GM12878 (cell line): ENCODE measurements around the gene PAEP. TPM values are rescaled to one million over a fixed set of nuclear protein-coding genes. Genes with fewer than 3 reads are reported as not detected.

Experiments
- ATAC-seq: fragments of 200-7000 bp; cut with Tn5 transposase; 3 replicates; pipeline ENCODE4 v1.9.1; 2020; ENCODE audit warnings: mild to moderate bottlenecking, moderate library complexity
- BruUV-seq: library from RNA; stranded (reverse); fragments of 400-500 nt; replicated peaks from 2 replicates; lab custom pipeline; 2021; lab: Mats Ljungman, UMichigan
- CTCF ChIA-PET: fragments of 300-600 bp; sonication (Branson Sonifier 250); formaldehyde crosslinking; extraction: SDS; loops from one replicate; lab custom pipeline; 2021; ENCODE audit warnings: inconsistent platforms; lab: Yijun Ruan, JAX
- POLR2A ChIA-PET: fragments of 350-600 bp; formaldehyde crosslinking; extraction: SDS; loops from one replicate; lab custom pipeline; 2021; ENCODE audit warnings: inconsistent platforms; lab: Charles Lee
- RAD21 ChIA-PET: fragments of 300-600 bp; sonication (Branson Sonifier 250); formaldehyde crosslinking; loops from one replicate; lab custom pipeline; 2023; ENCODE audit warnings: antibody characterized with exemption; ENCODE audit not compliant: unreplicated experiment; lab: Charles Lee
- SMC1A ChIA-PET: fragments of 300-600 bp; sonication (Branson Sonifier 250); formaldehyde crosslinking; loops from one replicate; lab custom pipeline; 2023; ENCODE audit not compliant: unreplicated experiment, uncharacterized antibody; lab: Charles Lee
- DNase-seq: peaks from one replicate; pipeline ENCODE4 v3.0.0-alpha.2; 2011; ENCODE audit warnings: low read depth, low spot score
- FAIRE-seq: peaks from 3 replicates; lab custom pipeline; 2011; peaks lifted over from hg19 to GRCh38; lab: Jason Lieb, UNC
- H2AFZ ChIP-seq: 2 replicates; pipeline ENCODE4 v1.6.0; 2011; ENCODE audit warnings: low read depth, low read length, control low read depth; ENCODE audit not compliant: control insufficient read depth
- H3K27ac ChIP-seq: 2 replicates; pipeline ENCODE4 v1.5.1; 2011; ENCODE audit warnings: control low read depth; ENCODE audit not compliant: control insufficient read depth, insufficient read depth
- H3K27me3 ChIP-seq, 2 experiments: replicated peaks in 1 of 2; 2 replicates each; pipeline versions ENCODE4 v1.6.0 to v1.6.1; 2011; ENCODE audit warnings: low read length in 1 of 2; ENCODE audit not compliant: control insufficient read depth in 2 of 2, insufficient read depth in 2 of 2
- H3K36me3 ChIP-seq, 2 experiments: 2 replicates each; pipeline ENCODE4 v1.5.1; 2011; ENCODE audit warnings: low read length in 1 of 2; ENCODE audit not compliant: control insufficient read depth in 2 of 2, insufficient read depth in 2 of 2
- H3K4me1 ChIP-seq: 2 replicates; pipeline ENCODE4 v1.6.1; 2011; ENCODE audit warnings: mild to moderate bottlenecking, low read length, moderate library complexity, mixed read lengths; ENCODE audit not compliant: control insufficient read depth, insufficient read depth
- H3K4me2 ChIP-seq: 2 replicates; pipeline ENCODE4 v1.6.0; 2011; ENCODE audit warnings: control low read depth; ENCODE audit not compliant: control insufficient read depth, insufficient read depth
- H3K4me3 ChIP-seq: fragments of 200-600 bp; sonication (generic); 2 replicates; pipeline ENCODE4 v1.5.1; 2016
- H3K79me2 ChIP-seq: 2 replicates; pipeline ENCODE4 v1.6.0; 2011; ENCODE audit warnings: low read length; ENCODE audit not compliant: control insufficient read depth, insufficient read depth
- H3K9ac ChIP-seq: 2 replicates; pipeline ENCODE4 v1.8.0; 2011; ENCODE audit warnings: low read length, control low read depth, mixed read lengths; ENCODE audit not compliant: control insufficient read depth, insufficient read depth
- H3K9me3 ChIP-seq: replicated peaks from 3 replicates; pipeline ENCODE4 v1.5.1; 2011; ENCODE audit warnings: mild to moderate bottlenecking, low read length; ENCODE audit not compliant: control insufficient read depth, insufficient read depth
- H4K20me1 ChIP-seq: 2 replicates; pipeline ENCODE4 v1.6.0; 2011; ENCODE audit not compliant: control insufficient read depth, insufficient read depth
- BHLHE40 ChIP-seq, 2 experiments: fragments of 450-650 bp in 1 of 2; IDR thresholded peaks; 2 replicates each; pipeline ENCODE4 v1.6.1; 2011 to 2017; ENCODE audit warnings: low read depth in 2 of 2, borderline replicate concordance in 1 of 2, improper control_type of control experiment in 1 of 2, low read length in 1 of 2, mild to moderate bottlenecking in 1 of 2
- CHD2 ChIP-seq: IDR thresholded peaks from 2 replicates; pipeline ENCODE4 v1.6.1; 2011; ENCODE audit warnings: low read depth, low read length, improper control_type of control experiment, borderline replicate concordance
- CHD4 ChIP-seq: fragments of 200-600 bp; sonication (generic); IDR thresholded peaks from 2 replicates; pipeline ENCODE4 v1.6.1; 2016; ENCODE audit warnings: mild to moderate bottlenecking
- EED ChIP-seq: sonication (generic); IDR thresholded peaks from 2 replicates; pipeline ENCODE4 v1.6.1; 2016; ENCODE audit warnings: antibody characterized with exemption, low read depth
- IKZF1 ChIP-seq: fragments of 450-650 bp; conservative IDR thresholded peaks from 2 replicates; pipeline ENCODE4 v1.6.1; 2017; ENCODE audit warnings: antibody characterized with exemption, mild to moderate bottlenecking
- IRF4 ChIP-seq: IDR thresholded peaks from 2 replicates; pipeline ENCODE4 v1.6.1; 2011; ENCODE audit warnings: low read depth, low read length
- MLLT1 ChIP-seq: fragments of 450-650 bp; IDR thresholded peaks from 2 replicates; pipeline ENCODE4 v1.6.1; 2016; ENCODE audit warnings: mild to moderate bottlenecking
- NFIC ChIP-seq: IDR thresholded peaks from 2 replicates; pipeline ENCODE4 v1.6.1; 2012; ENCODE audit warnings: low read depth, mild to moderate bottlenecking, inconsistent platforms, low read length, moderate library complexity
- NR2F1 ChIP-seq: fragments of 450-650 bp; conservative IDR thresholded peaks from 2 replicates; pipeline ENCODE4 v1.6.1; 2017; ENCODE audit warnings: mild to moderate bottlenecking
- RAD21 ChIP-seq: IDR thresholded peaks from 2 replicates; pipeline ENCODE4 v1.6.1; 2011; ENCODE audit warnings: mild to moderate bottlenecking, low read depth, low read length, moderate library complexity; ENCODE audit not compliant: insufficient read depth
- RBBP5 ChIP-seq: fragments of 200-600 bp; sonication (generic); conservative IDR thresholded peaks from 2 replicates; pipeline ENCODE4 v1.6.1; 2016
- RELA ChIP-seq: fragments of 450-650 bp; IDR thresholded peaks from 2 replicates; pipeline ENCODE4 v1.8.0; 2014; ENCODE audit warnings: borderline replicate concordance; ENCODE audit not compliant: partially characterized antibody
- RFX5 ChIP-seq: IDR thresholded peaks from 2 replicates; pipeline ENCODE4 v1.6.1; 2011; ENCODE audit warnings: low read depth, low read length, improper control_type of control experiment
- RUNX3 ChIP-seq: IDR thresholded peaks from 2 replicates; pipeline ENCODE4 v1.6.1; 2012; ENCODE audit warnings: low read length, inconsistent platforms
- SP1 ChIP-seq: IDR thresholded peaks from one replicate; pipeline ENCODE4 v1.6.1; 2011; ENCODE audit warnings: low read depth, low read length
- USF1 ChIP-seq: IDR thresholded peaks from 2 replicates; pipeline ENCODE4 v1.6.1; 2011; ENCODE audit warnings: borderline replicate concordance, low read depth, mild to moderate bottlenecking, moderate library complexity, mixed read lengths, low read length; ENCODE audit not compliant: insufficient read depth; ENCODE audit errors: extremely low read length
- WGBS: methylation state at CpG from one replicate; pipeline ENCODE4 v1.1.6; 2016; ENCODE audit warnings: low lambda C conversion rate; ENCODE audit not compliant: insufficient replicate concordance, insufficient coverage; ENCODE audit errors: missing lambda C conversion rate; 5-methylcytosine and 5-hydroxymethylcytosine counted together
- in situ Hi-C: fragments of 300-500 bp; cut with MboI; formaldehyde crosslinking; loops from 9 replicates; pipeline ENCODE4 v1.14.3; 2018; ENCODE audit warnings: mixed read lengths
- intact Hi-C: fragments of 100-400 bp; cut with micrococcal nuclease; formaldehyde crosslinking; loops from one replicate; pipeline ENCODE4 v1.14.2; 2022; ENCODE audit not compliant: unreplicated experiment
- polyA plus RNA-seq, 11 experiments: library from polyadenylated mRNA; depleted of rRNA in 4 of 11; unstranded in 6 of 11; stranded (reverse) in 5 of 11; fragments of >200 nt; fragmentation: Nextera tagmentation in 4 of 11; fragmentation: Illumina TruSeq in 1 of 11; extraction: Ambion mirVana in 4 of 11; extraction: Trizol in 1 of 11; gene quantifications; 1 replicate in 1 of 11; 2 replicates in 10 of 11; pipeline versions ENCODE4 v1.2.1 to v1.2.3, GENCODE V29; 2011 to 2016; ENCODE audit warnings: inconsistent platforms in 2 of 11, missing spikeins in 2 of 11, low read depth in 1 of 11
- total RNA-seq, 4 experiments: library from RNA; depleted of rRNA in 3 of 4; stranded (reverse); fragments of >200 nt in 3 of 4; fragmentation: Illumina TruSeq in 1 of 4; extraction: Trizol in 1 of 4; gene quantifications; 2 replicates each; pipeline versions ENCODE4 v1.2.1 to v1.2.3, GENCODE V29; 2013 to 2021
- TF ChIP-seq, protein P1 (sequence below): fragments of 450-650 bp; formaldehyde crosslinking; IDR thresholded peaks from 2 replicates; pipeline ENCODE4 v1.4.0; 2020; ENCODE audit warnings: mild to moderate bottlenecking, moderate library complexity

Gene PAEP
- total and polyA plus RNA-seq, 10 of the 15 experiments (the other 5 are each of a cell fraction or from before 2014, with no cell fraction given) = not detected

DNA sequence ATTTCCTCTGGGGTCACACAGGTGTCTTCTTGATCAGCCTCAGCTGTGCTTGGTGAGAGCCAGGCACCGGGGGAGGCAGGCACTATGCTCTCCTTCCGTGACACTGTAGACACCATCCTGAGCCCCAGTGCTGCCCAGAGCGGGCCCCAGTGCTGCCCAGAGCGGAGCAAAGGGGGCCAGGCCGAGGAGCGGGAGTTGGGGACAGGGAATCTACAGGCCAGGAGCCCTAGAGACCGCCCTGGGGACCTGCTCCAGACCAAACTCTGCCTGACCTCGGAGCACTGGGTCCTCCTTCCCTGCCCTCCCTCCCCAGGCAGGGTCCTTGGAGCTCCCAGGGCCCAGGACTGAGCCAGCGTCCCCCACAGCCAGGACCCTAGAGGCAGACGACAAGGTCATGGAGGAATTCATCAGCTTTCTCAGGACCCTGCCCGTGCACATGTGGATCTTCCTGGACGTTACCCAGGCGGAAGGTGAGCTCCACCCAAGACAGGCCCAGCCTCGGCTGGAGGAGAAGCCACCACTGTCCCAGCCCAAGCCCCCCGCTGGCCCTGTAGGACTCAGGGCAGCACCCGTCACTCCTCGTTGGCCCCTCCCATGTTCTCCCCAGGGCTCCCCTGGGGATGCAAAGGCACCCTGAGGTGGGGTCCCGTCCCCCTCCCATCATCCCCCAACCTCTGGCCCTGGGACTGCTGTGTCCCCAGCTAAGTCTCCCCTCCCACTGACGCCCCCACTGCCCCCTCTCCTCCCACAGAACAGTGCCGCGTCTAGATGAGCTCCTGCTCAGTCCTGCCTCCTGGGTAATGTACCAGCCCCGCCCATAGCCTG lies 30.2 kb downstream of the PAEP start:
- SMC1A ChIA-PET = no interaction called here
- intact Hi-C loops = no loop called here
- no peak for ATAC-seq
- 34% methylated on average over 20 of the region's 22 CpGs for WGBS
- Histone ChIP-seq H3K27me3 (no peaks in the 10 kb centered on the region), H2AFZ (no peak overlapping the region), H3K9me3 (no peaks in the 10 kb centered on the region), H3K4me2 (no peak overlapping the region), H3K27ac (no peak overlapping the region), H3K36me3 (no peaks in the 10 kb centered on the region), H4K20me1 (no peaks in the 10 kb centered on the region), H3K79me2 (no peaks in the 10 kb centered on the region), H3K9ac (no peak overlapping the region), H3K4me1 (no peaks in the 10 kb centered on the region), H3K4me3 (no peak overlapping the region)
- POLR2A ChIA-PET = no interaction called here
- RAD21 ChIA-PET = no interaction called here
- no TSS peak for BruUV-seq
- in situ Hi-C loops = no loop called here
- CTCF ChIA-PET = no interaction called here
- no peak for FAIRE-seq
- TF ChIP-seq RELA (no peak), RAD21 (no peak), MLLT1 (no peak), CHD4 (no peak), IRF4 (no peak), SP1 (no peak), RFX5 (no peak), EED (no peak), RUNX3 (no peak), IKZF1 (no peak), NR2F1 (no peak), BHLHE40 (IDR thresholded peaks at IDR 0.05; ENCODE audit: borderline replicate concordance in 1 of 2, low read depth in 2 of 2, low read length in 1 of 2) (no peak), NFIC (no peak), RBBP5 (no peak), CHD2 (no peak), USF1 (no peak)
- TF ChIP-seq, protein P1, sequence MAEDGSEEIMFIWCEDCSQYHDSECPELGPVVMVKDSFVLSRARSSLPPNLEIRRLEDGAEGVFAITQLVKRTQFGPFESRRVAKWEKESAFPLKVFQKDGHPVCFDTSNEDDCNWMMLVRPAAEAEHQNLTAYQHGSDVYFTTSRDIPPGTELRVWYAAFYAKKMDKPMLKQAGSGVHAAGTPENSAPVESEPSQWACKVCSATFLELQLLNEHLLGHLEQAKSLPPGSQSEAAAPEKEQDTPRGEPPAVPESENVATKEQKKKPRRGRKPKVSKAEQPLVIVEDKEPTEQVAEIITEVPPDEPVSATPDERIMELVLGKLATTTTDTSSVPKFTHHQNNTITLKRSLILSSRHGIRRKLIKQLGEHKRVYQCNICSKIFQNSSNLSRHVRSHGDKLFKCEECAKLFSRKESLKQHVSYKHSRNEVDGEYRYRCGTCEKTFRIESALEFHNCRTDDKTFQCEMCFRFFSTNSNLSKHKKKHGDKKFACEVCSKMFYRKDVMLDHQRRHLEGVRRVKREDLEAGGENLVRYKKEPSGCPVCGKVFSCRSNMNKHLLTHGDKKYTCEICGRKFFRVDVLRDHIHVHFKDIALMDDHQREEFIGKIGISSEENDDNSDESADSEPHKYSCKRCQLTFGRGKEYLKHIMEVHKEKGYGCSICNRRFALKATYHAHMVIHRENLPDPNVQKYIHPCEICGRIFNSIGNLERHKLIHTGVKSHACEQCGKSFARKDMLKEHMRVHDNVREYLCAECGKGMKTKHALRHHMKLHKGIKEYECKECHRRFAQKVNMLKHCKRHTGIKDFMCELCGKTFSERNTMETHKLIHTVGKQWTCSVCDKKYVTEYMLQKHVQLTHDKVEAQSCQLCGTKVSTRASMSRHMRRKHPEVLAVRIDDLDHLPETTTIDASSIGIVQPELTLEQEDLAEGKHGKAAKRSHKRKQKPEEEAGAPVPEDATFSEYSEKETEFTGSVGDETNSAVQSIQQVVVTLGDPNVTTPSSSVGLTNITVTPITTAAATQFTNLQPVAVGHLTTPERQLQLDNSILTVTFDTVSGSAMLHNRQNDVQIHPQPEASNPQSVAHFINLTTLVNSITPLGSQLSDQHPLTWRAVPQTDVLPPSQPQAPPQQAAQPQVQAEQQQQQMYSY (CRISPR knock-in tag) = no peak
- DNase-seq = no peak
